Left renal pelvis (tissue), 4 donors: Measurements from ENCODE around the gene CCL11. TPM values are rescaled to one million over a fixed set of nuclear protein-coding genes. Genes with fewer than 3 reads are reported as not detected.

Experiments used
- DNase-seq, 4 donors: peaks; one replicate each; pipeline ENCODE4 v3.0.0-alpha.2; 2013; ENCODE audit warnings: low read depth in 4 of 4, low spot score in 3 of 4
- polyA plus RNA-seq, 4 donors: library from polyadenylated mRNA; unstranded; fragments of 120-200 nt; gene quantifications; one replicate each; pipeline ENCODE4 v1.2.1, GENCODE V29; 2013; ENCODE audit not compliant: insufficient read length in 4 of 4

The CCL11 gene
- polyA plus RNA-seq, 4 donors: 0.60 to 1.4 (median 0.96) TPM

DNA sequence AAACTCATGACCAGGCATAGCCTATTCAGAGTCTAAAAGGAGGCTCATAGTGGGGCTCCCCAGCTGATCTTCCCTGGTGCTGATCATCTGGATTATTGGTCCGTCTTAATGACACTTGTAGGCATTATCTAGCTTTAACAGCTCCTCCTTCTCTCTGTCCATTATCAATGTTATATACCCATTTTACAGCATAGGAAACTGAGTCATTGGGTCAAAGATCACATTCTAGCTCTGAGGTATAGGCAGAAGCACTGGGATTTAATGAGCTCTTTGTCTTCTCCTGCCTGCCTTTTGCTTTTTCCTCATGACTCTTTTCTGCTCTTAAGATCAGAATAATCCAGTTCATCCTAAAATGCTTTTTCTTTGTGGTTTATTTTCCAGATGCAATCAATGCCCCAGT is 29.7 kb upstream of the CCL11 start:
- DNase-seq: no peak

DNA sequence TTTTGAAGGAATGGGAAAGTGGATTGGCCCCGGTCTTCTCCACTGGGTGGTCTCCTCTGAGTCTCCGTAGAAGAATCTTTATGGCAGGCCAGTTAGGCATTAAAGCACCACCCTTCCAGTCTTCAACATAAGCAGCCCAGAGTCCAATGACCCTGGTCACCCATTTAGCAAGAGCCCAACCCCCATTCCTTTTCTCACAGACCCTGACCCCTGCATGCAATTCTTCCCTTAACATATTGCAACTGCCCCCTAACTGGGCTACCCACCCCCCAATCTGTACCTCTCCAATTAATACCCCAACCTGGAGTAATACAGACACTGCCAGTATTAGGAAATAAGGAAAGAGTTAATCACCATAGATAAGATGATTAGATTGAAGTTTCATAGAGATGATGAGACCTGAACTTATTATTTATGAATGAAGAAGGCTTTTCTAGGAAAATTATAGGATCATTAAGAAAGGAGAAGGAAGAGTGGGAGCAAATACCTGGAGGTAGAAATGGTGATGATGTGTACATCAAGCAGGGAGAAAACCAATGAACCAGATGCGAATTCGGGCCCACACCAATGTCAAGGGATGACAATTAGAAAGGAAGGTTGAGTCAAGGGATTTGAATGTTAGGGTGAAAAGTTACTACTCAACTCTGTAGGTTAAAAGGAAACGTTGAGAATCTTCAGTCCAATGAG is 28.1 kb upstream of the CCL11 start:
- DNase-seq: no peak

- DNase-seq: no peak
These were observed 27.6 kb upstream of the CCL11 start for GRCh38 chr17:34257986-34258326.

GRCh38 chr17:34259146-34259545 is 26.4 kb upstream of the CCL11 start:
- DNase-seq: no peak

GRCh38 chr17:34260861-34261260 is 24.7 kb upstream of the CCL11 start:
- no peak for DNase-seq

GRCh38 chr17:34261568-34262337 is 23.8 kb upstream of the CCL11 start:
- DNase-seq: no peak

- DNase-seq: no peak
These were observed 19.8 kb upstream of the CCL11 start for GRCh38 chr17:34265711-34266110.

DNA sequence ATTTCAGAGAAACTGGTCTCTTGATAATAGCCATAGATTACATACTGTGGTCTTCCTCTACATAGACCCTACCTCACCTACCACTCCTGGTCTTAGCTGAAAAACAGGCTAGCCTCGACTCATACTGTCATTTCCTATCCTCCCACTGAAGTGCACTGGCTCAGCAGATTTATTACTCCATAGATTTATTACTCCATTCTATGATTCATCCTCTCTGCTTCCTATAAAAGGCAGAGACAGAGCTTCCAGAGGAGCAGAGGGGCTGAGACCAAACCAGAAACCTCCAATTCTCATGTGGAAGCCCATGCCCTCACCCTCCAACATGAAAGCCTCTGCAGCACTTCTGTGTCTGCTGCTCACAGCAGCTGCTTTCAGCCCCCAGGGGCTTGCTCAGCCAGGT is 15.6 kb upstream of the CCL11 start, which contains the start of gene CCL7:
CCL7 (plus strand) TSS at position 253 of the 400 bp plus-strand sequence; CDS start at position 323, 70 bp downstream.
- DNase-seq: no peak

- no peak for DNase-seq
These were observed 9.7 kb upstream of the CCL11 start for GRCh38 chr17:34275881-34276280.

GRCh38 chr17:34276826-34277225 is 8.7 kb upstream of the CCL11 start:
- no peak for DNase-seq

GRCh38 chr17:34283571-34283970 is 2.0 kb upstream of the CCL11 start:
- no peak for DNase-seq

GRCh38 chr17:34287875-34288274 is 2.3 kb downstream of the CCL11 start:
- no peak for DNase-seq

DNA sequence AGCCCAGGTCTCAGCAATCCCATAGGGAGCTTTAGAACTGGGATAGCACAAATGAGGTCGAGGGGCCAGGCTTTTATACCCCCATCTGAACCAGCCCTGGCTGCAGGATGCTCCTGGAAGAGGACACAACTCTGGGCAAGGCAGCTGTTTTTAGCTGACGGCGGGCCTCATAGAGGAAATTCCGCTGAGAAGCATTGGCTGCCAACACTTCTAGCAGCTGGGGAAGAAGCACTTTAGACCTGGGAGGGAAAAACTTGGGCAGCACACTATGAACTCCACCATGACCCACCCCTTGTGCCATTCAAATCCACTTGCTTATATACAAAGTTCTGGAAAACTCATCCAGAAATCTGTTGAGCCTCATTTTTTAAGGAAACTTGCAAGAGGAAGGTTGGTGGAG is 5.0 kb downstream of the CCL11 start:
- DNase-seq: no peak

- no peak for DNase-seq
These were observed 6.3 kb downstream of the CCL11 start for GRCh38 chr17:34291721-34292348.

GRCh38 chr17:34299027-34299426 is 13.5 kb downstream of the CCL11 start:
- DNase-seq: no peak

DNA sequence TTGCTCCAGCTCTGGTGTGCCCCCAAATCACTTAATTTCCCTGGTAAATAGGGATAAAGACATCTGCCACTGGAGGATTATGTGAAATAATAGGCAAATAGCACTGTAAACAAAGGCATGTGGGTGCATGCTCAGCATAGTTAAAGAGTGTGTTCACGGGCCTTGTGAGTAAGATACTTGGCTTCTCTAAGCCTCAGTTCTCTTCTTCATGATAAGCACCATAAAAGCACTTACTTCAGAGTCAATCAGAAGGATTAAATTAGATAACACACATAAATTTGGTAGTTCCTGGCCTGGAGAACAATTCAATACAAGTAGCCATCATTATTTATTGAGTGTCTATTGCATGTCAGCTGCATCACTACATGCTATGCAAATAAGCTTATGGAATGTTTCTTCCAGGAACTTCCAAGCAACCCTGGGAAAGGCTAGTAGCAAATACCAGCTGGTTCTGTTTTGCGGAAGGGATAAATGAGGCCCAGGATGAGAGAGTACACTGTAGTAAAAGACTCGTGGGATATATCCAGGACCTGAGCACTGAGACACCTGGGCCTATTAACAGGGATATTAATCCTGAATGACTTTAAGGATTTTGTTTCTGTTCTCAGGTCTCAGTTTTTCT is 14.5 kb downstream of the CCL11 start:
- no peak for DNase-seq

- DNase-seq: no peak
These were observed 15.3 kb downstream of the CCL11 start for GRCh38 chr17:34300652-34301370.

- no peak for DNase-seq
These were observed 16.4 kb downstream of the CCL11 start for GRCh38 chr17:34301986-34302385.

GRCh38 chr17:34302636-34303035 is 17.1 kb downstream of the CCL11 start:
- DNase-seq: no peak

DNA sequence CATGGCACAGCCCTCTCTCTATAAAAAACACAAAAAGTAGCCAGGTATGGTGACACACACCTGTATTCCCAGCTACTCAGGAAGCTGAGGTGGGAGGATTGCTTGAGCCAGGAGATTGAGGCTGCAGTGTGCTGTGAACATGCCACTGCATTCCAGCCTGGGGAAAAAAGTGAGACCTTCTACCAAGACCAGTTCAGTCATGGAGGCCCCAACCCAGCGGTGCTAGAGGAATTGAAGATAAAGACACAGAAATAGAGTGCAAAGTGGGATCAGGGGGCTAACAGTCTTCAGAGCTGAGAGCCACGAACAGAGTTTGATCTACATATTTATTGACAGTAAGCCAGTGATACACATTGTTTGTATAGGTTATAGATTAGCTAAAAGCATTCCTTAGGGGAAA is 18.1 kb downstream of the CCL11 start:
- DNase-seq: no peak

DNA sequence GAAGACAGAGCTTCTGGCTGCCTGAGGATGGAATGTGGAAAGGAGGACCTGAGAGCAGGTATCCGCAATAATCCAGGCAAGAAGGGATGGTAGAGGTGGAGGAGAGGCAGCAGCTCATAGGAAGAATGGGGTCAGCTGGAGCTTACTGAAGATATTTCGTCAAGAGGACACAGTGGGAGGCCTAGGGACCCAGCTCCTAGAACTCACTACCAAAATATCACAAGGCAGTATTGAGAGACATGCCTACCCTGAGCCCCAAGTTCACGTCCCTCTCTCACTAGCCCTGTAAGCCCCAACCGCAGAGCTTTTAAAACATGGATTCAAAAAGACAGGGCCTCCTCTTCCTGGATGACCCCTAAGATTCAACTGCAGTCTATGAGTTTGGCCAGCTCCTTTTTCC is 19.5 kb downstream of the CCL11 start:
- no peak for DNase-seq
